Epidermal melanocyte (primary cell): ENCODE data around the gene PHPT1.
"Not testable (repeated sequence)": the region's sequence is repeated elsewhere in the genome, so short reads cannot be mapped to it uniquely, and the experiment has no call there.

ENCODE experiments used
- DNase-seq: peaks from one replicate; pipeline ENCODE4 v3.0.0; 2011; ENCODE audit warnings: low spot score; ENCODE audit not compliant: insufficient read length

The PHPT1 gene

DNA sequence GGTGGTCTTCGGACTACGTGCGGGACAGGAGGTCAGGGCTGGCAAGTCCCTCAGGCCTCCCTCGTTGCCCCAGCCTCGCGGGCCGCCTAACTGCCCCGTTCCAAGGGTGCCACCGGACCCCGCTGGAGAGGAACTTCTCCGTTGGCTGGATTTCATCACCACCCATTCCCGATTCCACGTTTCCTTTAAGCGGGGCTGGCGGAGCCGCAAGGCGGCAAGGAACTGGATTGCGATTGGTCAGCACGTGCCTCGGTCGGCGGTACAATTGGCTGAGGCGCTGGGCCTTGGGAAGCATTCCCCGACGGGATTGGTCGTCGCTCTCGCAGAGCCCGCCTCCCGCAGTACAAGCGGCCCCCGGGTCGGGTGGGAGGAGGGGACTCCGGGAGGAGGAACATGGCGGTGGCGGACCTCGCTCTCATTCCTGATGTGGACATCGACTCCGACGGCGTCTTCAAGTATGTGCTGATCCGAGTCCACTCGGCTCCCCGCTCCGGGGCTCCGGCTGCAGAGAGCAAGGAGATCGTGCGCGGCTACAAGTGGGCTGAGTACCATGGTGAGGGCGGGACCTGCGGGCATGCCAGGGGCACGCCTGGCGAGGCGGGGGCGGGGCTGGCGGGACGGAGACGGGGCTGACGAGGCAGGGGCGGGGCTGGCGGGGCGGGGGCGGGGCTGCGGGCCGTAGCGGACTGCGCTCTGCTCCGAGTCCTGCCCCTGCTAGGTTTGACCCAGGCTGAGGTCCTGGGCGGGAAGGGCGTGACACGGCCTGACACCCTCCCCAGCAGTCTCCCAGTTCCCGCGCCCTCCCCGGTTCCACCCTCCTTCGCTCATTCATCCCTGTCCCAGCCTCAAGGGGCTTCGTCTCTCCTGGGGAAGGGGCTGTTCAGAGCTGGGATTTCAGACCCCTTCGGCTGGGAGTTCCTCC, at the start of gene PHPT1:
Gene PHPT1 (plus strand): TSS at position 372 of the 922 bp plus-strand sequence. CDS start 22 bp downstream, at position 394.
- DNase-seq = peak; percentile 100

DNA sequence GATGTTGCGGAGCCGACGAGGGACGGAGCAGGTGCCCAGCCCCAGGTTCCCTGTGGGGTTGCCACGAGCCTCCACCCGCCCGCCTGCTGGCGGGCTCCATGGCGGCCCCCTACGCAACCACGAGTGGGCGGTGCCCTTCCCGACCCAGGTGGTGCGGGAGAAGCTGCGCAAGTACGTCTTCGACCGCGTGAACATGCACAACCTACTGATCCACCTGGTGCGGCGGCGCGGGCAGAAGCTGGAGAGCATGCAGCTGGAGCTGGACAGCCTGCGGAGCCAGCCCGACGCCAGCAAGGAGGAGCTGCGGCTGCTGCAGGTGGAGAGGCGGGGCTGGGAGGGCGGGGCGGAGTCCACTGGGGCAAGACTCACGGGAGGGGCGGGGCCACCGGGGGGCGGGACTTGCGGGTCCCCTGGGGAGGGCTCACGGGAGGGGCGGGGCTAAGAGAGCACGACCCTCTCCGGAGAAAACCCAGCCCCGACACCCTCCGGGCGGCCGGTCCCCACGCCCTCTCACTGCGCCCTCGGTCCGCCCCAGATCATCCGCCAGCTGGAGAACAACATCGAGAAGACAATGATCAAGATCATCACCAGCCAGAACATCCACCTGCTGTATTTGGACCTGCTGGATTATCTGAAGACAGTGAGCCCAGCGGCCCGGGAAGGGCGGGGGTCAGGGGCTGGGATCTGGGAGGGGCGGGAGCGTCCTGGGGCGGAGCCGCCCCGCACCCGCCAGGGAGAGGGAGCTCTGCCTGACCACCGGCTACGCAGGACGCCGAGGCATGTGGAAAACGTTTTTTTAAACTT, 49.2 kb upstream of the PHPT1 start:
- peak; percentile 60 for DNase-seq

DNA sequence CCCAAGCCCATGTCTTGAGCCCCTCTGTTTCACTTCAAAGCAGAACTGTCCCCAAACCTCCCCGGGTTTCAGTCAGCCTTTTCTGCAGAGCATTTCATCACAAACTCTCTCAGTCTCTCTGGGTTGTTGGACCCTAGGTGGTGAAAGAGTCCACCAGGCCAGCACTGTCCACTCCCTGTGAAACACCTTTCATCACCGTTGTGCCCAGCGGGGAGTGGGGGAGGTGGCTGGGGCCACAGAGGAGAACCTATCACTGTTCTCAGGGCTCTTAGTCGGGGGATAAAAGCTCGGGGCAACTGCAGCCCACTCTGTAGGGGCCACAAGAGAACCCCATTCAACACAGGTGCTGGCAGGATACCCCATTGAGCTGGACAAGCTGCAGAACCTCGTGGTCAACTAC, 46.9 kb upstream of the PHPT1 start:
- peak; percentile 10 for DNase-seq

DNA sequence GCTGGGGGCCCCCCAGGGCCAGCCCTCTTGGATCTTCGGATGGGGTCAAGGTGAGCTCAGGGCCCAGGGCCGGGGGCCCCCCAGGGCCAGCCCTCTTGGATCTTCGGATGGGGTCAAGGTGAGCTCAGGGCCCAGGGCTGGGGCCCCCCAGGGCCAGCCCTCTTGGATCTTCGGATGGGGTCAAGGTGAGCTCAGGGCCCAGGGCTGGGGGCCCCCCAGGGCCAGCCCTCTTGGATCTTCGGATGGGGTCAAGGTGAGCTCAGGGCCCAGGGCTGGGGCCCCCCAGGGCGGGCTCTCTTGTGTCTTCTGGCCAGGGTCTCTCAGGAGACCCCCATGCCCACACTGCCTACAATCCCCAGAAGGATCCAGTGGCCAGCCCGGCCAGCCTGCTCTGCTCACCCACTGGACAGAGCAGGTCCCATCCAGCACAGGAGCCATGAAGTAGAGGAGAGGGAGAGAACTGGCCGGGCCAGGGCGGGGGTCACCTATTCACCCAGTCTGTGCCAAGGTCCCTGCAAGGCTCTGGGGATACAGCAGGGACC, 46.1 kb upstream of the PHPT1 start:
- not testable (repeated sequence) for DNase-seq

DNA sequence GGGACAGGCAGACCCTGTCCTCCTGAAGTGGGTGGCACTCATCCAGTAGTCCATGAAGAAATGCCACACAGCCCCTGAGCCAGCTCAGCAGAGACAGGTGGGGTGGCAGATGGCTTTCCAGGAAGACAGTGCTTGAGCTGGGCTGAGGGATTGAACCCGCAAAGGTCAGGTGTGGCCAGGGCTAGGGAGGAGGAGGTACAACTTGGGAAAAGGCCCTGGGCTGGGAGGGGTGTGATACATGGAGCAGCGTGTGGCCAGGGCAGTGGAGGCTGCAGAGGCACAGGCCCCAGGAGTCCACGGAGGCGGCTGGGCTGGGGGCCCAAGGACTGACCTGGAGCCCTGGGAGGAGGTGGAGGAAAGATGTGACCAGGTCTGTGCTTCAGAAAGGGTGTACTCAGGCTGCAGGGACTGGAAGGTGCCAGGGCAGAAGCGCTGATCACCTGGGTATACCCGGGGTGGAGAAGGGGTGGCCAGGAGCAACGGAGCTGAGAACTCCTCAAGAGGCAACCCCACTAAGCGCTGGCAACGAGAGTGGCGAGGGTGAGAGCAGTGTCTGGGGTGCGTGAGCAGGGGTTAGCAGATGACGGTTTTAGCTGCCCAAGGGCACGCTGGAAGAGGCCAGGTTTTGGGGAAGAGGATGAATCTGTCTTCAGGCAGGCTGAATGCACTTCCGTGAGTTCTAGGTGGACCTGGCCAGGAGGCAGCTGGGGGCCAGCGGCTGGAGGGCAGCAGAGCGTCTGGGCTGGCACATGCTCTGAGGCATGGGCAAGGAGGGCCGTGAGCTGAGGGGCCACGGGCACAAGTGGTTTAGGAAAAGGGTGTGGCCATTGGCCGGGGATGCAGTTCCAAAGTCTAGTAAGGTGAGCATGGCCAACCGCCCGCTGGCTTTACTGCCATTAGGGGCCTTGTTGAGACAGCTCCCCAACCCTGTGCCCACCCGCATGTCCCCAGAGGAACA, 45.4 kb upstream of the PHPT1 start:
- peak; percentile 7 for DNase-seq

DNA sequence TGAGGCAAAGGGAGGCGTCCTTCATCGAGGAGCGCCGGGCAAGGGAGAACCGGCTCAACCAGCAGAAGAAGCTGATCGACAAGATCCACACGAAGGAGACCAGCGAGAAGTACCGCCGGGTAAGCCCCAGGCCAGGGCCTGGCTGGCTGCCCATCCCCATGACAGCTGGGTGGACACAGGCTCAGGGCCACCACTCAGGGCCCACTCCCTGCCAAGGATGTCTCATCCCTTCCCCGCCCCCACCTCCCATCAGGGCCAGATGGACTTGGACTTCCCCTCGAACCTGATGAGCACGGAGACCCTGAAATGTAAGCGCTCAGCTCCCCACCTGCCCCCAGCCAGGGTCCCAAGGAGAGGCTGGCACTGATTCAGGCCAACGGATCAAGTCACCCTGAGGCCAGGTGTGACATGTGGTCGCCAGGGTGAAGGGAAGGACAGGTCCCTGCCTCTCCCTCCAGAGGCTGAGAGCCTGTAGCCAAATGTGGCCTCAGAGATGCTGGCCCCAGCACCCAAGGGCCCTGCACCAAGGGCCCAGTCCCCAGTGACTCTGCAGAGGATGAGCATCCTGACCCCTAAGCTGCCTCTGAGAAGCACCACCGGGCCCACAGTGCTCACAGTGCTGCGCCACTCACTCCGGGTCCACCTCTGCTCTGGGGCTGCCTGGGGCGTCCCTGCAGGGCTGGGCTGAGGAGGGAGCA, 44.6 kb upstream of the PHPT1 start:
- peak; percentile 1 for DNase-seq

DNA sequence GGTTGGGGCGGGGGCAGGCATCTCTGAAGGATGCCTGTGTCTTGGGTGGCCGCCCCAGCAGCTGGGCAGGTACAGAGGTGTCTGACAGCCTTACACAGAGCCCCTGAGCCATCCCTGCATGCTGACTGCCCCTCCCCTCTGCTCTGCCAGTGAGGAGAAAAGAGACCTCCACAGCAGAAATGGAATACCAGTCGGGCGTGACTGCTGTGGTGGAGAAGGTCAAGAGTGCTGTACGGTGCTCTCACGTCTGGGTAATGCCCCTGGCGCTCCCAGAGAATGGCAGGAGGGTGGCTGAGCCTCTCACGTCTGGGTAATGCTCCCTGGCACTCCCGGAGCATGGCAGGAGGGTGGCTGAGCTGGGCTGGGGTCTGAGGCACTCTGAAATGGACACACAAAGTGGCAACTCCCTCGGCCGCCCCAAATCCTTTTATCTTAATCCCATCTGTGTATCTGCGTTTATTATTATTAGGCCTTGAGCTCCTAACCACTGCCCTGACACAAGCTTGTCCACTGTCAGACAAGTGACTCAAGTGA, 43.9 kb upstream of the PHPT1 start:
- no peak for DNase-seq

DNA sequence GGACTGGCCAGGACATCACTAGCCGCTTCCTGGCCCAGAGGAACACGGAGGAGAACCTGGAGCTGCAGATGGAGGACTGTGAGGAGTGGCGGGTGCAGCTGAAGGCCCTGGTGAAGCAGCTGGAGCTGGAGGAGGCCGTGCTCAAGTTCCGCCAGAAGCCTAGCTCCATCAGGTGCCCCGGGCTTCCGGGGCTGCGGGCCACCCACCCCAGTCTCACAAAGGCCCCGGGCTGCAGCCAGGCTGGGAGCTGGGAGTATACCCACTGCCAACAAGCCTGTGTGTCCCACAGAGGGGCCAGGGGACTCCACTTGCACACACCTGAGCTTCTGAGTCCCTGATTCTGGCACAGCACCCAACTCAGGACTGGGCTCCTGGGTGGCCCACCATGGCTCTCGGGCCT, 43.1 kb upstream of the PHPT1 start:
- peak; percentile 9 for DNase-seq

DNA sequence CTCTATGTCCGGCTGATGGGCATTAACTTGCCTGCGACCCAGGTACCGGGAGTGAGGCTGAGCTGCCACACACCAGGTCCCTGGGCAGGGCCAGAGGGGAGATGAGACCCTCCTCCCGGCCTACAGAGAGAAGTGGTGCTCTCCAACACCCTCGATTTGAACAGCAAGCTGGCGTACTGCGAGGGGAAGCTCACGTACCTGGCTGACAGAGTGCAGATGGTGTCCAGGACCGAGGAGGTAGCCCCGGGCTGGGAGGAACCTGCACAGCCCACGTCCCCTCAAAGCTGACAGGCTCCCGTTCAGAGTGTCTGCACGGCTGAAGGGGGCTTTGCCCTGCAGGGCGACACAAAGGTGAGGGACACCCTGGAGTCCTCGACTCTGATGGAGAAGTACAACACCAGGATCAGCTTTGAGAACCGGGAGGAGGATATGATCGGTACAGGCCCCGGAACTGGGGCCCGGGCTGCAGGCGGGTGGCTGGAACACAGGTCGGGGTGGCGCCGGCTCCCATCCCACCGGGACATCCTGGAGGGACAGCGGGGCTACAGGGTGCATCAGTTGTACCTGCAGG, 42.5 kb upstream of the PHPT1 start:
- peak; percentile 14 for DNase-seq

DNA sequence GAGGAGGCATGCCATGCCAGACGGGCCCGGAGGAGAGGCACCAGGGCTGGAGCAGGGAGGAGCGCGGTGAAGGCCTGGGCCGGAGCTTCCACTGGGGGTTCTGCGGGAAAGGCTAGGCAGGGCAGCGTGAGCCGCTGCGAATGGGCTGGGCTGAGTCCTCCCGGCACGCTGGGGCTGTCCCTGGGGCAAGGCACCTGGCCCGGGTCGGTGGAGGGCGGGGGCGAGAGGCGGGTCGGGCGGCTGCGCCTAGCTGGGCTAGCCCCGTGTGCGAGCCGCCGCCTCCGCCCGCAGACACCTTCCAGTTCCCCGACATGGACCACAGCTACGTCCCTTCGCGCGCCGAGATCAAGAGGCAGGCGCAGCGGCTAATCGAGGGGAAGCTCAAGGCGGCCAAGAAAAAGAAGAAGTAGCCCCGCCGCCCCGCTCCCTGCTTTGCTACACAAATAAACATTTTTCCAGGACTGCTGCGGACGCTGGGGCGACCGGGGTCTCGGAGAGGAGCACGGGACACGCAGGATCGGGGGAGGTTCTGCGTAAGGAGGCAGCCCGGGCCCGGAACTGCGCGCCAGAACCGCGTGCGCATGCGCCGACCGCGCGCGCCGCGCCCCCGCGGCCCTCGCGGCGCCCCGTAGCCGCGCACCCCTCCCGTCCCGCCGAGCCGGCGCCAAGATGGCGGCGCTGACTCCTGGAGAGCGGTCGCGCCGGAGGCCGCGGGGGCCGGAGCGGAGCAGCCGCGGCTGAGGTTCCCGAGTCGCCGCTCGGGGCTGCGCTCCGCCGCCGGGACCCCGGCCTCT, 41.7 kb upstream of the PHPT1 start, which contains the start of gene RABL6:
Gene RABL6 (plus strand): TSS at position 668 of the 794 bp plus-strand sequence. CDS start 249 bp downstream, outside the sequence.
- DNase-seq = peak; percentile 99

DNA sequence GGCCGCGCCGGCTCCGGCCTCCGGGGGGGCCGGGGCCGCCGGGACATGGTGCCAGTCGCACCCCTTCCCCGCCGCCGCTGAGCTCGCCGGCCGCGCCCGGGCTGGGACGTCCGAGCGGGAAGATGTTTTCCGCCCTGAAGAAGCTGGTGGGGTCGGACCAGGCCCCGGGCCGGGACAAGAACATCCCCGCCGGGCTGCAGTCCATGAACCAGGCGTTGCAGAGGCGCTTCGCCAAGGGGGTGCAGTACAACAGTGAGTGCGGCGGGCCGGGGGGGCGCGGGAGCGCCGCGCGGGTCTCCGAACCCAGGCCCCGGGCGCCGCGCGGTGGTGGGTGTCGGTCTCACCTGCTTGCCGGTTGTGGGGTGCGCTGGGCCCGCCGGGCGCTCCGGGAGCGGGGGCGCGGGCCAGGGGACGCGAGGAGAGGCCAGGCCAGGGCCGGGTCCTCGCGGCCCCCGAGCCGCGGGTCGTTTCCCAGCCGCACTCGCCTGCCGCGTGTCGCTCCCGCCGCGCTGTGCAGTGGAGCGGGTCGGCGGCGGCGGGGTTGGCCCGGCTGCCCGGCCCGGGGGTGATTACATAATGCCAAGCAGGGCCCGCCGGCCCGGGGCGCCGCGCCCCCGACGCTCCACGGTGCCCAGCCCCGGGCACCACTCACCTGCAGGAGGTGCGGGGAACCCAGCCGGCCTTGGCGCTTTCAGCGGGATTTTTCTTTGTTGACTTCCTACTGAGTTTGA, 41.0 kb upstream of the PHPT1 start:
- DNase-seq = no peak

DNA sequence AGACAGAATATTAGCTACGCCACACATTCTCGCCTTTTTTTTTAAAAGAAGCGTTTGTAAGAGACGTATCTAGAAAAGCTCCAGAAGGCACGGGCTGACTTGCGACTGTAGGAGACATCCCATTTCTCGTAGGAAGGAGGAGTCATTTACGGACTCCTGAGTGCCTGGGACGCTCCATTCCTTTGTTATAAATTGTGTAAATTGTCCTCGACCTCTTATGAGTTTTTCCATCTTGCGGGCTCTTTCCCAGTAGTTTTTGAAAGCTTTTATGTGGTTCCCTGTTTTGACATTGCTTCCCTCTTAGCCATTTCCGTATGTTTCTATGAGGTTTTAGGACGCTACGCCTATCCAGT, 40.4 kb upstream of the PHPT1 start:
- no peak for DNase-seq

DNA sequence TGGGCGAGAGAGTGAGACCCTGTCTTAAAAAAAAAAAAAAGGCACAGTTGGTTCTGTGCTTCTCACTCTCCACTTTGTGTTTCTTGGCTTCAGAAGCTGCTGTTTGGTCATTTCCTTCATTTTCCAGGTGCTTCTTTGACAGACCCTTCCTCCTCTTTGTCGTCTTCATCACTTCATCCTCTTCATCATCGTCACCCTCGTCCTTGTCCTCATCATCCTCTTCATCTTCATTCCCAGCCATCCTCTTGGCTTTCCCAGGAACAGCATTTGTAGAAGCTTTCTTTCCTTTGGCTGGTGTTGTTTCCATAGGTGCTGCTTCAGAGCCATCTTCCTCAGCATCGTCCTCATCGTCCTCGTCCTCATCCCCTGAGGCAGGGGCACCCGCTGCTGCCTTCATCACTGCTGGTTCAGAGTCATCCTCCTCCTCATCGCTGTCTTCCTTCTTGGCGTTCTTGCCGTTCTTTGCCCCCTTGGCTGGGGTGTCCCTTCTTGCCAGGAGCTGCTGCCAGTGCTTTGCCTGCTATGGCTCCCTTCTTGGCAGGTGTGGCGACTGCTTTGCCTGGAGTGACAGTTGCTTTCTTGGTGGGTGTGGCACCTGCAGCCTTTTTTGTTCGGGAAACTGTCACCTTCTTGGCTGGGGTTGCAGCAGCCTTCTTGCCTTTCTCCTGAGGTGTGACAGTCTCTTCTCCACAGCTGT, 34.3 kb upstream of the PHPT1 start:
- DNase-seq = no peak

DNA sequence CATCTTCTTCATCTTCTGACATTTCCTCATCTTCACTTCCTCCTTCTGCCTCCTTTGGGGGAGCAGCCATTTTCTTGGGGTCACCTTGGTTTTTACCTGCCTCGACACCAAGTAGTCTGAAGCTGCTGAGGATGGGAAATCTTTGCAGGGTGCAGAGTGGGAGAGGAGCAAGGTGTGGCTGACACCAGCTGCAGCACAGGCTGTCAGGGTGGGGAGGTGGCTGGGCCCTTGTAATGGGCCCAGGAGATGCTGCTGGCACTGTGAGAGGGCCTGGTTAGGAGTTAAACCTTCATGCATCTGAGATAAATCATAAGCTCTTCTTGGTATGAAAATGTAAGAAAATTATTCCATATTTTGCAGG, 33.8 kb upstream of the PHPT1 start:
- DNase-seq = no peak

DNA sequence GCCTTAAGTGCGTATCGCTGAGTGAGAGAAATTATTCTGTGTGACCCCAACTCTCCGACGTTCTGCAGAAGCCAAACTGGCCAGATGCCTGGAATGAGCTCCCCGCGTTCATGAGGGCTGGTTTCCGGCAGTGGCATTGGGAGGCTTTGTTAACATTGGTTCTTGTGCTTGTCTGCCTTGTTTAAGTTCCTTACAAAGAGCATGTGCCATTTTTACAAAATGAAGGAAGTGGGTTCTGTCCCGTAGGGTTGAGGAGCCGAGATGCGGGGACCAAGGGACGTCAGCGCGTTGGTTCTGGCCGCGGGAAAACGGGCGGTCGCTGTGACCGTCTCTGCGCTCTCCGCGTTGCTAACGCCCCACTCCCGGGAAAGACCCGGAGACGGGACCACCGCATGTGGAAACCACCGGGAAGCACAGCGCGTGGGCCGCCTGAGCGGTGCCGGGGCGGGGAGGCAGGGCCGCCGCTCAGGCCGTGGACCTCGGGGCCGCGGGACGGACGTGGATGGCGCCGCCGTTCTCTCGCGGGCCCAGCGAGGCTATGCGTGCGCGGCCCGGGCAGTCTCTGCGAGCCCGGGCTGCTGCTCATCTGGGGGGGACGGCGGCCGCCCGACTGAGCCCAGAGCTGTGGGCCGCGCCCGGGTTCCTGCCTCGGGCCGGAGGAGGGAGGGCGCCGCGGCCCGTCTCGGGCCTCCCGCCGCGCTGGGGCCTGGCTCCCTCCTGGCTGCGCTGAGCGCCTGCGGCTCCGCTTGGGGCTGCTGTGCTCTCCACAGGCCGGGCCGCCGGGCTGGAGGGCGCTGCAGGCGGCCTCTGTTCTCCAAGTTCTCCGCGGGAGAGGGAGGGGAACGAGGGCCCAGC, 28.0 kb upstream of the PHPT1 start:
- DNase-seq = no peak

DNA sequence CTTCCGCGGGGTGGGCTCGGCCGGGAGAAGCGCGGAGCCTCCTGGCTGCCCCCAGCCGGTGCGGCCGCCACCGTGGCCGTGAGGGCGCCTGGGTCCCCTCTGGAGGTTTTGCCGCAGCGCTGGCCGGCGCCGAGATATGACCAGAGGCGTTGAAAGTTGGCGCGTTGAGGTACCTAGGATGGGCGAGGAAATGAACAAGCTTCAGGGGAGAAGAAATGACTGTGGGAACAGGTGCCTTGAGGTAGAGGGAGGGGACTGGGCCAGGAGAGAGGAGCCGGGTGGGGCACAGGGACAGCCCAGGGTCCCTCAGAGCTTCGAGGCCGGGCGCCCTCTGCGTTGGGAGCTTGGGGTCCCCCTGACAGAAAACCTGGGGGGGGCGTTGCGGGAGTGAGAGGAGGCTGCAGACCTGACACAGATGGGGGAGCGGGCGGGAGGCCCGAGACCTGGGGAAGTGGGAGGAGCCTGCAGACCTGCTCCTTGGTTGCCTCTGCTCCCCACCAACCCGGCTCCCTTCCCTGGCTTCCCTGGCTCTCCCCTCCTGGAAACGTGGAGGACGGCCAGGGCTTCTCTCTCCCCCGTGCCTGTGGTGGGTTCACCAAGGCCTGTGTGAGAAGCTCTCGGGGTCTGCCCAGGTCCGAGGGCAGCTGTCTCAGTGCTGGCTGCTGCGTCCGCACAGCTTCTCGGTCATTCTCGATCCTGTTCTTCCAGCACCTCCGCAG, 27.2 kb upstream of the PHPT1 start:
- no peak for DNase-seq
